ENCODE data around the gene EYA2.

EYA2 gene

GRCh38 chr20:46853926-46854325, 40.7 kb upstream of the EYA2 start:
- TF ChIP-seq ARNTL (CRISPR knock-in tag; IDR thresholded peaks at IDR 0.05; ENCODE audit: borderline replicate concordance, low read depth) (no peak), ESRRG (CRISPR knock-in tag; IDR thresholded peaks at IDR 0.05) (no peak), ZNF8 (CRISPR knock-in tag; IDR thresholded peaks at IDR 0.05) (no peak), PPARA (CRISPR knock-in tag; IDR thresholded peaks at IDR 0.05; ENCODE audit: borderline replicate concordance) (no peak), SNAI2 (CRISPR knock-in tag; IDR thresholded peaks at IDR 0.05) (no peak), ZC3H10 (CRISPR knock-in tag; IDR thresholded peaks at IDR 0.05) (no peak)
- TF ChIP-seq, protein P1, sequence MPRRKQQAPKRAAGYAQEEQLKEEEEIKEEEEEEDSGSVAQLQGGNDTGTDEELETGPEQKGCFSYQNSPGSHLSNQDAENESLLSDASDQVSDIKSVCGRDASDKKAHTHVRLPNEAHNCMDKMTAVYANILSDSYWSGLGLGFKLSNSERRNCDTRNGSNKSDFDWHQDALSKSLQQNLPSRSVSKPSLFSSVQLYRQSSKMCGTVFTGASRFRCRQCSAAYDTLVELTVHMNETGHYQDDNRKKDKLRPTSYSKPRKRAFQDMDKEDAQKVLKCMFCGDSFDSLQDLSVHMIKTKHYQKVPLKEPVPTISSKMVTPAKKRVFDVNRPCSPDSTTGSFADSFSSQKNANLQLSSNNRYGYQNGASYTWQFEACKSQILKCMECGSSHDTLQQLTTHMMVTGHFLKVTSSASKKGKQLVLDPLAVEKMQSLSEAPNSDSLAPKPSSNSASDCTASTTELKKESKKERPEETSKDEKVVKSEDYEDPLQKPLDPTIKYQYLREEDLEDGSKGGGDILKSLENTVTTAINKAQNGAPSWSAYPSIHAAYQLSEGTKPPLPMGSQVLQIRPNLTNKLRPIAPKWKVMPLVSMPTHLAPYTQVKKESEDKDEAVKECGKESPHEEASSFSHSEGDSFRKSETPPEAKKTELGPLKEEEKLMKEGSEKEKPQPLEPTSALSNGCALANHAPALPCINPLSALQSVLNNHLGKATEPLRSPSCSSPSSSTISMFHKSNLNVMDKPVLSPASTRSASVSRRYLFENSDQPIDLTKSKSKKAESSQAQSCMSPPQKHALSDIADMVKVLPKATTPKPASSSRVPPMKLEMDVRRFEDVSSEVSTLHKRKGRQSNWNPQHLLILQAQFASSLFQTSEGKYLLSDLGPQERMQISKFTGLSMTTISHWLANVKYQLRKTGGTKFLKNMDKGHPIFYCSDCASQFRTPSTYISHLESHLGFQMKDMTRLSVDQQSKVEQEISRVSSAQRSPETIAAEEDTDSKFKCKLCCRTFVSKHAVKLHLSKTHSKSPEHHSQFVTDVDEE (CRISPR knock-in tag; IDR thresholded peaks at IDR 0.05), result no peak
- TF ChIP-seq, protein P2, sequence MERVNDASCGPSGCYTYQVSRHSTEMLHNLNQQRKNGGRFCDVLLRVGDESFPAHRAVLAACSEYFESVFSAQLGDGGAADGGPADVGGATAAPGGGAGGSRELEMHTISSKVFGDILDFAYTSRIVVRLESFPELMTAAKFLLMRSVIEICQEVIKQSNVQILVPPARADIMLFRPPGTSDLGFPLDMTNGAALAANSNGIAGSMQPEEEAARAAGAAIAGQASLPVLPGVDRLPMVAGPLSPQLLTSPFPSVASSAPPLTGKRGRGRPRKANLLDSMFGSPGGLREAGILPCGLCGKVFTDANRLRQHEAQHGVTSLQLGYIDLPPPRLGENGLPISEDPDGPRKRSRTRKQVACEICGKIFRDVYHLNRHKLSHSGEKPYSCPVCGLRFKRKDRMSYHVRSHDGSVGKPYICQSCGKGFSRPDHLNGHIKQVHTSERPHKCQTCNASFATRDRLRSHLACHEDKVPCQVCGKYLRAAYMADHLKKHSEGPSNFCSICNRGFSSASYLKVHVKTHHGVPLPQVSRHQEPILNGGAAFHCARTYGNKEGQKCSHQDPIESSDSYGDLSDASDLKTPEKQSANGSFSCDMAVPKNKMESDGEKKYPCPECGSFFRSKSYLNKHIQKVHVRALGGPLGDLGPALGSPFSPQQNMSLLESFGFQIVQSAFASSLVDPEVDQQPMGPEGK (CRISPR knock-in tag; IDR thresholded peaks at IDR 0.05; ENCODE audit: borderline replicate concordance), result no peak
- TF ChIP-seq, protein P3, sequence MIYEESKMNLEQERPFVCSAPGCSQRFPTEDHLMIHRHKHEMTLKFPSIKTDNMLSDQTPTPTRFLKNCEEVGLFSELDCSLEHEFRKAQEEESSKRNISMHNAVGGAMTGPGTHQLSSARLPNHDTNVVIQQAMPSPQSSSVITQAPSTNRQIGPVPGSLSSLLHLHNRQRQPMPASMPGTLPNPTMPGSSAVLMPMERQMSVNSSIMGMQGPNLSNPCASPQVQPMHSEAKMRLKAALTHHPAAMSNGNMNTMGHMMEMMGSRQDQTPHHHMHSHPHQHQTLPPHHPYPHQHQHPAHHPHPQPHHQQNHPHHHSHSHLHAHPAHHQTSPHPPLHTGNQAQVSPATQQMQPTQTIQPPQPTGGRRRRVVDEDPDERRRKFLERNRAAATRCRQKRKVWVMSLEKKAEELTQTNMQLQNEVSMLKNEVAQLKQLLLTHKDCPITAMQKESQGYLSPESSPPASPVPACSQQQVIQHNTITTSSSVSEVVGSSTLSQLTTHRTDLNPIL (CRISPR knock-in tag; IDR thresholded peaks at IDR 0.05; ENCODE audit: low read depth), result no peak
- ATAC-seq, result no peak

DNA sequence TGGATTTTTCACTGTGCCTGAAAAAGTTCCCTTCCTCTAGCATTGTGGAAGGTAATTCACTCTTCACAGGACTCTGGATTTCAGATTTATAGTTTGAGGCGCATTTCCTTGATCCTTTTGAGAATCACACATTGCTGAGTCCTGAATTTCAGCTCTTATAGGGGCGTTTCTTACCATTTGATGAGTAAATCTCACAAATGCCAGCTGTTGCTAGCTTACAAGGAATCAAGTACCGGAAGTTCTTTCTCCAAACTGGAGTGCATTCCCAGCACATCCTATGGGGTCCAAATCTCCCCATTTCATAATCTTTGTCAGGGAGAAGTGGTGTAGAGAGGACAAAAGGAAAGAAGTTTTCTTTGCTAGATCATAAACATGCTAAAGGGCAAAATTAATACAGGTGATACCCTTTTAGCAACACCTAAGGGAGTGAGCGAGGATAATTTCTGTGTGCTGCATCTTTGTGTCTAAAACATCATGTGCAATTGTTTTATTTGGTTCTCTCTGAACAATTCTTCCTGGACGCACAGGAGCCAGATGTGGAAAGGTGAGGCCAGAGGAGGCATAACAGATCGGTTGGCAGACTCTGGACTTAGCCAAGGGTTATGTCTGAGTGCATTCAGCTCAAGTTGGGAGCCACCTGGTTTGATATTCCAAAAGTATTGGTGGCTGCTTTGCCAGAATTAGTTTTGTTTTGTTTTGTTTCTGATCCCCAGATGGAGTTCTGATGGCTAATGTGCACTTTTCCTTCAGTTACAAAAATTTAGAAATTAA, 37.4 kb upstream of the EYA2 start:
- TF ChIP-seq, protein P1 (CRISPR knock-in tag; IDR thresholded peaks at IDR 0.05), result no peak
- TF ChIP-seq SNAI2 (CRISPR knock-in tag; IDR thresholded peaks at IDR 0.05) (no peak), ZNF8 (CRISPR knock-in tag; IDR thresholded peaks at IDR 0.05) (no peak), TCF4 (CRISPR knock-in tag; IDR thresholded peaks at IDR 0.05; ENCODE audit: borderline replicate concordance) (no peak), POU6F1 (CRISPR knock-in tag; IDR thresholded peaks at IDR 0.05; ENCODE audit: borderline replicate concordance, low read depth) (no peak), ISL1 (CRISPR knock-in tag; IDR thresholded peaks at IDR 0.05) (no peak), ZNF565 (CRISPR knock-in tag; conservative IDR thresholded peaks at IDR 0.05; ENCODE audit: low read depth) (no peak), BACH2 (CRISPR knock-in tag; IDR thresholded peaks at IDR 0.05; ENCODE audit: borderline replicate concordance) (no peak), GLIS3 (CRISPR knock-in tag; IDR thresholded peaks at IDR 0.05) (no peak)
- TF ChIP-seq, protein P3 (CRISPR knock-in tag; IDR thresholded peaks at IDR 0.05; ENCODE audit: low read depth), result no peak
- TF ChIP-seq, protein P2 (CRISPR knock-in tag; IDR thresholded peaks at IDR 0.05; ENCODE audit: borderline replicate concordance), result no peak
- ATAC-seq, result no peak

All from SK-N-SH treated with all-trans-retinoic acid at 6 μM for 48 hours (cell line).